H54 (cell line): ENCODE data around the gene RALGAPB.
"Not testable (repeated sequence)": the region's sequence is repeated elsewhere in the genome, so short reads cannot be mapped to it uniquely, and the experiment has no call there.

Experiments
- DNase-seq: peaks from one replicate; pipeline ENCODE4 v3.0.0; 2011; ENCODE audit warnings: low spot score, mixed read lengths; ENCODE audit not compliant: insufficient read length
- FAIRE-seq: peaks from 3 replicates; lab custom pipeline; 2011; peaks lifted over from hg19 to GRCh38; lab: Jason Lieb, UNC
- POLR2A ChIP-seq: IDR thresholded peaks from 2 replicates; pipeline ENCODE4 v1.6.1; 2011; ENCODE audit warnings: low read depth, mild to moderate bottlenecking, low read length

The RALGAPB gene

DNA sequence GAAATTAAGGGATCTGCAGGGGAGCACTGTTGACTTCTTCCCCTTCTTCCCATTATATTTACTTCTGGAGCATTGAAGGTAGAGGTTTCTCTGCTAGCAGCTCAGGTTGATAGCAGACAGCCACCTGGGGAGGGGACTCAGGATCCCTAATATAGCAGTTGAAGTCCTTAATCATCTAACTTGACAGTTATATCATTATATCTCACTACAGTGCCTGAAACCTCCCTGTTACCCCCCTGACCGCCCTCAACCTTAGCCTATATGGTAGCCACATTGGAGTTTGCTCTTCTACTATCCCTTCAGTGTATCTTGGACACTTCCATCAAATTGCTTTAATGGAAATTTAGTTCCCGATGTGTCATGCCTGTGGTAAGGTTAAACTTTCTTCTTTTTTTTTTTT, 7.0 kb downstream of the RALGAPB start:
- DNase-seq (no peak), FAIRE-seq (no peak)
- no peak for TF ChIP-seq POLR2A

- no peak for TF ChIP-seq POLR2A
- no peak for DNase-seq
- no peak for FAIRE-seq
These were observed 12.4 kb downstream of the RALGAPB start for GRCh38 chr20:38485041-38485440.

- no peak for FAIRE-seq
- no peak for TF ChIP-seq POLR2A
- DNase-seq, result no peak
These were observed 16.5 kb downstream of the RALGAPB start for GRCh38 chr20:38489181-38489580.

DNA sequence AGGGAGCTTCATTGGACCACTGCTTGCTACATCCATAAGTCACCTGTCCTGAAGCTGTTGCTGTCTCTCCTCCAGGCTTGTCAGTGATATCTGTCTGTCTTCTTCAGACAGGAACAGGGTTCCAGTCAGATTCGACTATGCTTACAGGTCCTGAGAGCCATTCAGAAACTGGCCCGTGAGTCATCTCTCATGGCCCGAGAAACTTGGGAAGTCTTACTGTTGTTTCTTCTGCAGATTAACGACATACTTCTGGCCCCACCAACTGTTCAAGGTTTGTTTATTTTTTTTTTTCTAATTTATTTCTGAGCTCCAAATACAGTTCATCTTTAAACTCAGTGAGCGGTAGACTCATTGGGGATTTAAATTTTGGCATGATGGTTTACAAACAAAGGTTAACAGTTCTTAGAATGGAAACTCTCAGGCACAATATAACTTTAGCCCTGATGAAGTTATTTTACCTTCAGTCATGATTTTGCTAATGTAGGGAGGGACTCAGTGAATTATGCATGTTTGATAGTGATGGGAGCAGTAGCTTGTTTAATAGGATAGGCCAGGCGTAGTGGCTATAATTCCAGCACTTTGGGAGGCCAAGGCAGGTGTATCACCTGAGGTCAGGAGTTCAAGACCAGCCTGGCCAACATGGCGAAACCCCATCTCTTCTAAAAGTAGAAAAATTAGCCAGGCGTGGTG, 24.7 kb downstream of the RALGAPB start:
- no peak for TF ChIP-seq POLR2A
- DNase-seq (no peak), FAIRE-seq (no peak)

GRCh38 chr20:38498909-38499308, 26.3 kb downstream of the RALGAPB start:
- DNase-seq (no peak), FAIRE-seq (no peak)
- TF ChIP-seq POLR2A, result no peak

DNA sequence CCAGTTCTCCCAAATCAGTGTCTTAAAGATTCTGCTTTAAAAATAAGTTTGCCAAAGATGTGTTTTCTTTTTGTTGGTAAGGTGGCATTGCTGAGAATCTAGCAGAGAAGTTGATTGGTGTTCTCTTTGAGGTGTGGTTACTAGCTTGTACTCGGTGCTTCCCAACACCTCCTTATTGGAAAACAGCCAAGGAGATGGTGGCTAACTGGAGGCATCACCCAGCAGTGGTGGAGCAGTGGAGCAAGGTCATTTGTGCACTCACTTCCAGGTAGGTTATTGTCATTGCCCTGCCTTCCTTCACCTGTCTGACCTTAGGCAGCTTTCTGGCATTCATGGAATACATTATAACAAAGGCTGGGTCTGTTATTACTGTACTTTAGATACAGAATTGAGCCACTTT, 26.7 kb downstream of the RALGAPB start:
- no peak for FAIRE-seq
- TF ChIP-seq POLR2A, result no peak
- DNase-seq, result no peak

DNA sequence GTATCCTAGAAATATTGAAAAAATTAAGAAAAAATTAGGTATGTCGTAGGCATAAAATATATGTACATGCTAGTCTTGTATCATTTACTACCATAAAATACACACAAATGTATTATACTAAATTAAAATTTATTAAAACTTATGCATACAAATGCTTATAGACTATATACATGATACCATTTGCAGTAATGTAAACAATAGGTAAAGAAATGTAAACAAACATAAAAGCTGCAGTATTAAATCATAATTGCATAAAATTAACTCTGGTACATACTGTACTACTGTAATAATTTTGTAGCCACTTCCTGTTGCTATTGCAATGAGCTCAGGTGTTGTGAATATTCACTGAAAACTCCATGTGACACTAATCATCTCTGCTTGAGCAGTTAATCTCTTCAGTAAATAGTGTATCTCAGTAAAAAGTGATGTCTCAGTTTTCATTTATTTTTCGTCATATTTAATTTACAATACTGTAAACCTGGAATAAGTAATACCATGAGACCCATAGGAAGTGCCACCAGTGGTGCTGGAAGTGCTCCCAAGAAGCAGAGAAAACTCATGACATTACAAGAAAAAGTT, 29.3 kb downstream of the RALGAPB start:
- TF ChIP-seq POLR2A, result no peak
- FAIRE-seq, result no peak
- no peak for DNase-seq

DNA sequence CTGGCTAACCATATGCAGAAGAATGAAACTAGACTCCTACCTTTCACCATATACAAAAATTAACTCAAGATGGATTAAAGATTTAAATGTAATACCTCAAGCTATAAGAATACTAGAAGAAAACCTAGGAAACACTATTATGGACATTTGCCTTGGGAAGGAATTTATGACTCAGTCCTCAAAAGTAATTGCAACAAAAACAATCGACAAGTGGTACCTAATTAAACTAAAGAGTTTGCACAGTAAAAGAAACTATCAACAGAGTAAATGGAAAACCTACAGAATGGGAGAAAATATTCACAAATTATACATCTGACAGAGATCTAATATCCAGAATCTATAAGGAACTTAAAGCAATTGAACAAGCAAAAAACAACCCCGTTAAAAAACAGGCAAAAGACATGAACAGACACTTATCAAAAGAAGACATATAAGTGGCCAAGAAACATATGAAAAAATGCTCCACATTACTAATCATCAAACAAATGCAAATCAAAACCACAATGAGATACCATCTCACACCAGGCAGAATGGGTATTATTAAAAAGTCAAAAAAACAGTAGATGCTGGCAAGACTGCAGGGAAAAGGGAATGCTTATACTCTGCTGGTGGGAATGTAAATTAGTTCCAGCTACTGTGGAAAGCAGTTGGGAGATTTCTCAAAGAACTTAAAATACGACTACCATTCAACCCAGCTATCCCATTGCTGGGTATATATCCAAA, 31.9 kb downstream of the RALGAPB start:
- FAIRE-seq (no peak), DNase-seq (no peak)
- TF ChIP-seq POLR2A, result no peak

GRCh38 chr20:38505091-38505455, 32.4 kb downstream of the RALGAPB start:
- no peak for DNase-seq
- no peak for TF ChIP-seq POLR2A
- FAIRE-seq, result no peak

DNA sequence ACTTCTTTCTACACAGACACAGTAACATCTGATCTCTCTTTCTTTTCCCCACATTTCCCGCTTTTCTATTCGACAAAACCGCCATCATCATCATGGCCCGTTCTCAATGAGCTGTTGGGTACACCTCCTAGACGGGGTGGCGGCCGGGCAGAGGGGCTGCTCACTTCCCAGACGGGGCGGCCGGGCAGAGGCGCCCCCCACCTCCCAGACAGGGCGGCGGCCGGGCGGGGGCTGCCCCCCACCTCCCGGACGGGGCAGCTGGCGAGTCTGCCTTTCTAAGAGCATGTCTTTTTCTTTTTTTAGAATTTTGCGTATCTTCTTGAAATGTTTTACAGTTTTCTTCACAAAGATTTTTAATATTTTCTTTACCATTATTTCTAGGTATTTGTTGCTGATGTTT, 39.1 kb downstream of the RALGAPB start:
- not testable (repeated sequence) for FAIRE-seq, DNase-seq

GRCh38 chr20:38514185-38514584, 41.5 kb downstream of the RALGAPB start:
- no peak for TF ChIP-seq POLR2A
- FAIRE-seq (no peak), DNase-seq (no peak)

DNA sequence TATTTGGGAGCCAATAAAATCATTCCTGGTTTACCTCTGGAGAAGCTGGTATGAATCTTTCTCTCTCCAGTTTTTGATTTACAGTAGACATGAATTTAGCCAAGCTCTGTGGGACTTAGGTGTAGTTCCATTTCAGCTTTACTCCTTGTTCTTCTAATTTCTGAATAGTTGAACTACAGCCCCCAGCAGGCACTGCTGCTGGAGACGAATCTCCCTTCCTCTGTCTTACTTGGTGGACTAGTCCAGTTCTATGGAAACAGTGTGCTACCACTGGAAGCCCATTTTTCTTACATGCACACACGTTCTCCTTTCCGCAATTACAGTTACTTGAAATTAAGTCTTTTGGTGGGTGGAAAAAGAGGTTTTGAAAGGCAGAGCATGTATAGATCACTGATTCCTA, 42.3 kb downstream of the RALGAPB start:
- no peak for DNase-seq
- FAIRE-seq, result no peak
- no peak for TF ChIP-seq POLR2A

DNA sequence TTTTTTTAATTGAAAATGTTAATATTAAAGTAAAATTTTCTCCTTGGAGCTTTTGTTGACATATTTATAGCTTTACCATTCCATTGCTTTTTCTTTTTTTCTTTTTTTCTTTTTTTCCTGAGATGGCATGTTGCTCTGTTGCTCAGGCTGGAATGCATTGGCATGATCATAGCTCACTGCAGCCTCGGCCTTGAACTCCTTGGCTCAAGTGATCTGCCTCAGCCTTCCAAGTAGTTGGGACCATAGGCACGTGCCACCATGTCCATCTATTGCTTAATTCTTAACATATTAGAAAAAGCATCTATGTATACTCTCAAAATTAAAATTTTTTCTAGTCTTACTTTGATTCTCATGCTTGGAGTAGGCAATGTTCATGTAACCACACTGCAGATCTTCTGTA, 43.0 kb downstream of the RALGAPB start:
- DNase-seq, result no peak
- TF ChIP-seq POLR2A, result no peak
- no peak for FAIRE-seq

- no peak for FAIRE-seq
These were observed 46.8 kb downstream of the RALGAPB start for GRCh38 chr20:38519426-38519825.

DNA sequence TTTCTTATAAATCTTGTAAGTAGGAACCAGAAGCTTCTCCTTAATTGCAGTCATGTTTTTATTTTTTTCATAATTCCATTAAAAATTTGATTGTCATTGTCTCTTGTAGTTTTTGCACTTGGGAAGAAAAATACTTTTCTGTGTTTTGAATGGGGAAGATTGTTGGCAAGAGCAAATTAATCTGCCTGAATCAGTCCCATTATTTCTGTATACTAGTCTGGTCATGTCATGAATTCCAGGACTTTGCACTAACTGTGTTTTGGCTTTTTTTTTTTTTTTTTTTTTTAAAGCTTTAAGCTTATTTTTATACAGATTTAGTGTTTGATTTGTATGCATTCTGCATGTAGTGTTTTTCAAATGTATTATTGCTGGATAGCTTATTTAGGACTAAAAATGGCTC, 47.6 kb downstream of the RALGAPB start:
- TF ChIP-seq POLR2A, result no peak
- FAIRE-seq (no peak), DNase-seq (no peak)

More at GRCh38 chr20:38519426-38519825, 46.8 kb downstream of the RALGAPB start:
- DNase-seq, result no peak
- TF ChIP-seq POLR2A, result no peak
